Glomerular visceral epithelial cell (primary cell): ENCODE results near the gene AP2A2.

ENCODE experiments used
- DNase-seq: peaks from one replicate; pipeline ENCODE4 v3.0.0-alpha.2; 2016; ENCODE audit errors: extremely low spot score

The AP2A2 gene

DNA sequence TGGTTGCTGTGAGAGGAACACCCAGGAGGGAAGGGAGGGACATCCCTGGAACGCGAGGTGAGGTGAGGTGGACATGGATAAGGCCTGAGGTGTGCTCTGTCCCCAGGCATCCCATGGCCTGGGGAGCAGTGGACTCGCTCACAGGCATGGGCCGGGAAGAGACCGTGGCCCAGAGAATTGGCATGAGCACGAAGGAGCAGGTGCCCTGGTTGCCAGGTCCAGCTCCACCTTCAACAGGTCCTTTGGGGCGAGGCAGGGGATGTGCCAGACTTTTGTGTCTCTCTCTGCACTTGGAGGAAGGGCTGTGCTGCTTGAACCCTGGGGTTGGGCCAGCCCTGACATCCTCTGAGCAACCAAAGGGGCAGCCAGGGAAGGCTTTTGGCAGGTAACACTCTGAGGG is 89.4 kb downstream of the AP2A2 start:
- no peak for DNase-seq

DNA sequence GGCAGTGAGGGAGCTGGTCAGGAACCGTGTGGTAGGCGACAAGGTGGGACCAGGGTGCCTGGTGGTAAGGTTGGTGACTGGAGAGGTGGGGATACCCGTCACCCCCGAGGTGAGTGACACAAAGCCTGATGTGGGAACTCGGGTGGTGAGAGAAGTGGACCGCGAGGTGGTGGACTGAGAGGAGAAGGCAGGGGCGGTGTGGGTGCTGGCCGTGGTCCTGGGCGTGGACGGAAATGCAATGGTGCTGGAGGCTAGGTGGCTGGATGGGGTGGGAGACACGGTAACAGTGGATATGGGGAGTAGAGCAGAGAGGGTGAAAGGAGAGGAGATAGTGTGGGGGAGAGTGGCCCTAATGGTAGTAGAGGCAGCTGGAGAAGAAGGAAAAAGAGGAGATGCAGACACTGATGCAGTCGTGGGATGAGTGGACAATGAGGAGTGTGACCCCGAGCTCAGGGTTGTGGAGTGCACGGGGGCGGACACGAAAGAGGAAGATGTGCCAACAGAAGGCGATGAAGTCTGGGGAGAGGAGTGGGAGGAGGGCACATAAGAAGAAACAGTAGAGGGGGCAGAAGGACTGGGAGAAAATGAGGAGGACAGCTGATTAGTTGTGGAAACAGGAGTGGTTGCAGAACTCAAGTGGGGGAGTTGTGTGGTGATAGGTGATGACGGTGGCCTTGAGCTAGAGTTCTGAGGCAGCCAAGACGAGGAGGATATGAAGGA is 90.3 kb downstream of the AP2A2 start:
- DNase-seq, result no peak

DNA sequence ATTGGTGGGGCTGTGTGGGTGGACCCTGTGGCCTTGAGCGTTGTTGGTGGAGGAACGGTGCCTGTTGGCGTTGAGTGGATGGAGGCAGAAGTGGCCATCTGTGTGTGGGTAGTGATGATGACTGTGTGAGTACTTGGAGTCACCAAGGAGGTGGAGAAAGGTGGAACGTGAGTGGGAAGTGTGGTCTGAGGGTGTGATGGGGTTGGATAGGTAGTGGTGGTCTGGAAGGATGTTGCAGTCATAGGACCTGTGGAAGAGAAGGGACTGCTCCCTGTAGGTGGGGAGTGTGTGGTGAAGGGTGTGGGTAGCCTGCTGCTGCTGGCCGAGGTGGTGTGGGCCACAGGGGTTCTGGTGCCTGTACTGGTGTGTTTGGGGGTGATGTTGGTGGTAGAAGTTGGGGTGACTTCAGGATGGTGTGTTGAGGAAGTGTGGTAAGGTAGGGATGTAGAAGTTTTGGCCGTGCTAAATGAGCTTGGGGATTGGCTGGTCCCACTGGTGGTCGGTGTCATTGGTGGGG is 91.0 kb downstream of the AP2A2 start:
- DNase-seq, result peak; percentile 12

DNA sequence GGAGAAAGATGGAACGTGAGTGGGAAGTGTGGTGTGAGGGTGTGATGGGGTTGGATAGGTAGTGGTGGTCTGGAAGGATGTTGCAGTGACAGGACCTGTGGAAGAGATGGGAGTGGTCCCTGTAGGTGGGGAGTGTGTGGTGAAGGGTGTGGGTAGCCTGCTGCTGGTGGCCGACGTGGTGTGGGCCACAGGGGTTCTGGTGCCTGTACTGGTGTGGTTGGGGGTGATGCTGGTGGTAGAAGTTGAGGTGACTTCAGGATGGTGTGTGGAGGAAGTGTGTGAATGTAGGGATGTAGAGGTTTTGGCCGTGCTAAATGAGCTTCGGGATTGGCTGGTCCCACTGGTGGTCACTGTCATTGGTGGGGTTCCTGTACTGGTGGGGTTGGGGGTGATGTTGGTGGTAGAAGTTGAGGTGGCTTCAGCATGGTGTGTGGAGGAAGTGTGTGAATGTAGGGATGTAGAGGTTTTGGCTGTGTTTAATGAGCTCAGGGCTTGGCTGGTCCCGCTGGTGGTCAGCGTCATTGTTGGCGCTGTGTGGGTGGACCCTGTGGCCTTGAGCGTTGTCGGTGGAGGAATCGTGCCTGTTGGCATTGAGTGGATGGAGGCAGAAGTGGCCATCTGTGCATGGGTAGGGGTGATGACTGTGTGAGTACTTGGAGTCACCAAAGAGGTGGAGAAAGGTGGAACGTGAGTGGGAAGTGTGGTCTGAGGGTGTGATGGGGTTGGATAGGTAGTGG is 91.8 kb downstream of the AP2A2 start:
- peak; percentile 10 for DNase-seq

DNA sequence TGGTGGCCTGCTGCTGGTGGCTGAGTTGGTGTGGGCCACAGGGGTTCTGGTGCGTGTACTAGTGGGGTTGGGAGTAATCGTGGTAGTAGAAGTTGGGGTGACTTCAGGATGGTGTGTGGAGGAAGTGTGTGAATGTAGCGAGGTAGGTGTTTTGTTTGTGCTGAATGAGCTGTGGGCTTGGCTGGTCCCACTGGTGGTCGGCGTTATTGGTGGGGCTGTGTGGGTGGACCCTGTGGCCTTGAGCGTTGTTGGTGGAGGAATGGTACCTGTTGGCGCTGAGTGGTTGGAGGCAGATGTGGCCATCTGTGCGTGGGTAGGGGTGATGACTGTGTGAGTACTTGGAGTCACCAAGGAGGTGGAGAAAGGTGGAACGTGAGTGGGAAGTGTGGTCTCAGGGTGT is 92.4 kb downstream of the AP2A2 start:
- DNase-seq, result no peak

DNA sequence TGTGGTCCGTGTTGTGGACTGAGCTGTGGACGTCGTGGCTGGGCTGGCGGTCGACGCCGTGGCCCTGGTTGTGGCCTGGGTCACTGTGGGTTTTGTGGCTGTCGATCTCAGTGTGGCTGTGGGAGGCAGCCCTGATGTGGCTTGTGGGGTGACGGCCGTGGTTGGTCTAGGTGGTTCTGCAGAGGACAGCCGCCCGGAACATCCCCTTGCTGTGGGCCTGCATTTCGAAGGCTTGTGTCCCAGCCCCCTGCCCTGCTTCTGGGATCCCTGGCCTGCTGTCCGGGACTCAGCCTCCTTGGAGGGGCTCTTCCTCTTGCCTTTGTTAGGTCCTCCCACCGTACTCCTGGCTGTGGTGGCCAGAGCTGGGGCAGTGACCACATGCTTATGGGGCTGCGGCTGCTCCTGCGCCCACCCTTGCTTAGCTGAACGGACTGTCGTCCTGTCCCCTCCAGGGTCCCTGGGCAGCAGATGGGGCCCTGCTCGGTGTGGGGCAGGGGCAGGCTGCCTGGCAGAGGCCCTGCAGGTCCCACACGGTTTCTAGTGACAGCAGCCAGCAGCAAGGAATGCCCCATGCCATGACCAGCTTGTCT is 93.7 kb downstream of the AP2A2 start:
- DNase-seq, result no peak

DNA sequence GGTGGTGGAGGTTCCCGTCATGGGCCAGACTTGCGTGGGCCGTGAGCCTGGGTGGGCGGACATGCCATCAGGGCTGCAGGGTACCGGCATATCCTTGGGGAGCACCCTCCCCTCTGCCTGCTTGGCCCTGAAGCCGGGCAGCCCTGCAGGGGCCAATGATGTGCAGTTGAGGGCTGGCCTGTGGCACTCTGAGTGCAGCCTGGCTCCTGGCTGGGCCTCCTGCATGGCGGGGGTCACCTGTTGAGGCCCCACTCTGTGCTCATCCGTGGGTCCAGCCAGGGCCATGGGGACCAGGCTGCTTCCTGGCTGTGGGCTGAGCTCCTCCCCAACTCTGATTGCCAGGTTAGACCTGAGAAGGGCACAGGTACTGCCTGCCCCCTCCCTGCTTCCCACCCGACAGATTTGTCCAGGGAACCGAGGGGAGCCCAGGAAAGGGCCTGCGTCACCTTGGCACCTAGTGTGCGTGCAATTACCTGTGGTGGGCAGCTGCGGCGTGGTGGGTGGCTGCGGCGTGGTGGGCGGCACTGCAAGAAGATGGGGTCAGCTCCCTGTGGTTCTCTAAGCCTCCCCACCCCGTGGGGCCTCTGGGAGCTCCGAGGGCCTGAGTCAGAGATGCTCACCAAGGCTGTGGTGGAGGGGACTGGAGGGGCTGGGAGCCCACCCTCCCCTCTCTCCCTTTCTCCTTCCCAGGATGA is 94.7 kb downstream of the AP2A2 start:
- no peak for DNase-seq

DNA sequence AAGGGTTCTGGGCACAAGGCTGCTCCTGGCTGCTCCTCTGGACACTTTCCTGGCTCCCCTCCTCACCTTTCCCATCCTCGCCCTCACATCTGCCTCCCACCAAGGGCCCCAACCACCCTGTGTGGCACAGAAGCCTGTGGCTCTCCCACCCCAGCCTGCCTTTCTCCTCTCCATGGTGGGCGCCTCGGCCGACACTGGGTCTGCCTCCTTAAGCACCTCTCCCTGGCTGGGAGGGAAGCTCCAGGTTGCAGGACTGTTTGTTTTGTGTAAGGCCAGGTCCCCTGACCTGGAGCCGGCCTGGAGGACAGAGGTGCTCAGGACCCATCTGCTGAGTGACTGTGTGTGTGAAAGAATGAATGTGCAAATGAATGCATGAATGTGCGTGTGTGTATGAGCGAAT is 96.7 kb downstream of the AP2A2 start:
- no peak for DNase-seq

DNA sequence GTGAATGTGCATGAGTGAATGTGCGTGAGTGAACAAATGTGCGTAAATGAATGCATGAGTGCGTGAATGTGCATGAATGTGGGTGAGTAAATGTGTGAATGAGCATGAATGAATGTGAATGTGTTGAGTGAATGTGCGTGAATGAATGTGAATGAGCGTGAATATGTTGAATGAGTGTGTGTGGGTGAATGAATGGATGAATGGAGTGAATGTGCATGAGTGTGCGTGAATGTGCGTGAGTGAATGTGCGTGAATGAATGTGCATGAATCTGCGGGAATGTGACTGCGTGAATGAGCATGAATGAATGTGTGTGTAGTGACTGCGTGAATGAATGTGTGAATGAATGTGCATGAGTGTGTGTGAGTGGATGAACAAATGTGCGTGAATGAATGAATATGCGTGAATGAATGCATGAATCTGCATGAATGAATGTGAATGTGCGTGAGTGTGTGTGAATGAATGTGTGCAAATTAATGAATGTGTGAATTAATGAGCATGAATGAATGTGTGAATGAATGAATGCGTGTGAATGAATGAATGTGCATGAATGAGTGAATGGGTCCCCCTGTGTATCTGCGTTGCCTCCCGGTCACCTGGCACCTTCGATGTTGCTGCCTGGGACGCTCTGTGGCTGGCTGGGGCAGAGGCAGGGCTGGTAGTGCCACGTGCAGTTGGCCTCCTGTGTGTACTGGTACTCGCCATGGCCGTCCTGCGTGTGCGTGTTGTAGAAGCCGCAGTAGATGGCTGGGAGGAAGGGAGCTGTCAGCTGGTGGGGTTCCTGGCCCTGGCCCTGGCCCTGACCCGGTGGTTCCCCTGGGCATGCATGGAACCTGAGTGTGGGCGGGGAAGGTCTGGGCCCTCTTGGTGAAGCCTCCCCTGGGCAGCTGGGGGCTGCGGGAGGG is 97.5 kb downstream of the AP2A2 start:
- no peak for DNase-seq

DNA sequence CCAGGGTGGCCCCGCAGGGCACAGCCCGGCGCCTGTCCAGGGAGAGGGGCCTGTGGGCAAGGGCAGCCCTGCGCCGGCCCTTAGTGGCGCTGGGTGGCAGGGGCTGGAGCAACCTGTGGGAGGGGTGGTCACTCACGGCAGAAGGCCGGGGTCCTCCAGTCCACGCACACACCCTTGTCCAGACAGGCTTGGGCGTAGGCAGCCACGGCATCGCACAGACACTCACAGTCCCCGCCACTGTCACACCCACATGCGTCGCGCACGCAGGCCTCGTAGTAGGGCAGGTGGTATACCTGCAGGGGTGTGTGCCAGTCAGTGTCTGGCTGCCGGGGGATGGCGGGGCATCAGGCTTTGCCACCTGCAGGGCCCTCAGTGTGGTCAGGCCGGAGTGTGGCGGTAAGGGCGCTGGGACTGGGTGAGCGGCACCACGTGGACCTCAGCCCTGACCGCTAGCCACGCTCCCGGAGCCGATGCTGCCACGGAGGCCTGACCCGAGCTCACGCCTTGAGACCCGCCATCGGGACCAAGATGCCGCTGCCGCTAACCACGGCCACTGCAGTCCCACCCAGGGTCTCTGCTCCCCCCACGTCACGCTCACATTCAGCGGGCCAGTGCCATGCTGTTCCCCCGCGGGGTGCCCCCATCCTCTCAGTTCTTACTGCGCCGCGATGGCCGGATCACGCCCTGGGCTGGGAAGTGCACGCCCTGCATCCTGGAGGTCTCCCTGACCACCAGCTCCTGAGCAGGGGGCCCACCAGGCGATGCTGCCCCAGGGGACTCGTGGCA is 98.3 kb downstream of the AP2A2 start:
- no peak for DNase-seq

DNA sequence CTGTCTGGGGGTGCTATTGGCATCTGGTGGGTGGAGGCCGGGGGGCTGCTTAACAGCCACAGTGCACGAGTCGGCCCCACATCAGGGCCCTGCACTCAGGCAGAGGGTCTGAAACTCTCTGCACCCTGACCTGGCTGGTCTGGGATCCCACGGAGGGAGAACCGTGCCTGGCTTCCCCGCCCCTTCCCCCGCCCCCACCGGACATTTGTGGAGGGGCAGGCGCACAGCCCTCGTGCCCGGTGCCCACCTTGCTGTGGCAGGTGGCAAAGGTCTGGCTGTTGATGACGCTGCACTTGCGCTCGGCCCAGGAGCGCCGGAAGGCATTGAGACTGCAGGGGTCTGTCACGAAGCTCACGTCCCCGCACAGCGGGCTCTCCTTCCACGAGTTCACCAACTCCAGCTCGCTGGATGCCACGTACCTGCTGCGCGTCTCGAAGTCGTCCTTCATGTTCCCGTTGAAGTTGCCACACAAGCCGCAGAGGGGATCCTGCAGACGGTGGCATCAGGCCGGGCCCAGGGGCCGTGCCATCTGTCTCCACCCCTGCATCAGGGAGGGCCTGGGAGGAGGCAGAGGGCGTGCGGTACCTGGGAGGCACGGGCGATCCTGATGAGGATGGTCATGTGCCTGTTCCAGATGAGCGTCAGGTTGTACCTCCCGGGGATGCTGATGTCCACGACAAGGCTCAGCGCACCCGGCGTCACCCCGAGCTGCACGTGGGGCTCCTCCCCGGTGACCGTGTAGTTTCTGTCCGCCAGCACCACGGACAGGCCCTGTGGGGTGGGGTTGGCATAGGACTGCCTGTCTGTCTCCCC is 99.1 kb downstream of the AP2A2 start:
- no peak for DNase-seq

DNA sequence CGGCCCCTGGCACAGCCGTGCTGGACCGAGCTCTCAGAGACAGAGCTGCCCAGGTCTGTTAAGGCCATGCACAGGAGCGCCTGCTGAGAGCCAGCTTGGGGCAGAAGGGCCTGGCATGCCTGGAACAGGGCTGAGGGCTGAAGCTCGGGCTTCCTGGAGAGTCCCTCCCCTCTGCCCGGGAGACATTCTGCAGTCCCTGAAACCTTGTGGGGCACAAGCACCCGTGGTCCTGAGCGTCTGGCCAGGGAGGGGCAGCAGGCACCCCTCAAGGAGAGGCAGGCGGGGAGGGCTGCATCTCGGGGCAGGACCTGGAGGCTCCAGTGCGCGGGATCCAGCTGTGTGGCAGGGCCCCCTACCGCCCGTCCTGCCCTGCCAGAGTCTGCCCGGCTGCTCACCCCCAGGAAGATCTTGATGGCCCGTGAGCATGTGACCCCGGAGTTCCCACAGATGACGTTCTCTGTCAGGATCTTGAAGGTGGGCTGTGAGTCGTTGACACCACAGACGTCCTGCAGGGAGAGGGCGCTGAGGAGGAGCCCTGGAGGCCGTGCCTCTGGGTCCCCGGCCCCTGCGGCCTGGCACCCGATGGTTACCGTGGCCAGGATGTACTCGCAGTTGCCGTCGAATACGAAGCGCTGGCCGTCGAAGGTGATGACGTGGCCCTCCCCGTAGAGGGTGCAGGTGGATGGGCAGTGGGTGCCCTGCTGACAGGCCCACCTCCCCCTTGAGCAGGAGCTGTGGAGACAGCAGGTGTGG is 99.9 kb downstream of the AP2A2 start:
- peak; percentile 6 for DNase-seq

DNA sequence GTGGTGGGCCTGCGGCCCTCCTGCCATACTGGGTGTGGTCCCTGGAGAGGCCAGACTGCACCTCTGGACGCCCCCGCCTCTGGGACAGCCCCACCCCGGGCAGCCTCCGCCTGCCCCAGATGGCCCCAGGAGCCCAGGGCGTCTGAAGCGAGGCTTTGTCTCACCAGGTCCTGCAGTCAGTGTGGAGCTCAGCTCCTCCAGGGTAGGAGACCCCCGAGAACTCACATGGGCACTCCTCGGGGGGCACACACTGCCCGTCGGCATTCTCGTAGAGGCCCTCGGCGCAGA is 100.4 kb downstream of the AP2A2 start:
- no peak for DNase-seq

DNA sequence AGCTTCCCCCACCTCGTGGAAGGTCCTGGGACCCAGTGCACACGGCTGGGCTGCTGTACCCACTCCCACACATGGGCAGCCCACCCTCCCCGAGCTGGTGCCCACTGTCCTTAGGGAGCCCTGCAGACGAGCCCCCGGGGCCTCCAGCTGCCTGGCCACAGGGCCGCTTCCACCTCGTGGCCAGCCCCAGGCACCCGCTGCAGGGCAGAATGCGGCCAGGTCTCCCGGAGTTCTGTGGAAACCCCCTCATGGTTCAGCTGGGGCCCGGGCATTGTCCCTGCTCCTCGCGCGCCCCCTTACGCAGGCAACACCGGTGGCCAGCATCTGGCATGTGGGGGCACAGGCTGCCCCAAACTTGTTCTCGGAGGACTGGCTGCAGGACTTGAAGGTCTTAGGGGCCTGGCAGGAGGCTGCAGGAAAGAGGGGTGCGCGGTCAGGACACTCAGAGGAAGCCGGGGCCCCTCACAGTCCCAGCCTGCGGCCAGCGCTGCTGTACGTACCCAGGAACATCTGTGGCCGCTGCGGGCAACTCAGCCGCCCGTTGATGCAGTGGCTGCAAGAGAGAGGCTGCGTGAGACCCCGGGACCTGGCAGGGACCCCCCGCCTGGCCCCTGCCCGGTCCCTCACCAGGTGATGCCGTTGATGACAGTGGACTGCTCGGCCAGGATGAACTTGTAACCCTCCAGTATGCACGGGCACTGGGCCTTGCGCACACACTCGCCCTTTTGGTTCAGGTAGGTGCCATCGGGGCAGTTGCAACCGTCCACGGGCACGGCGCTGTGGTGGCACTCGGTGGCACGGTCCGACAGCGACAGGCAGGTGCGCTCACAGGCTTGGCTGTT is 101.2 kb downstream of the AP2A2 start:
- no peak for DNase-seq

DNA sequence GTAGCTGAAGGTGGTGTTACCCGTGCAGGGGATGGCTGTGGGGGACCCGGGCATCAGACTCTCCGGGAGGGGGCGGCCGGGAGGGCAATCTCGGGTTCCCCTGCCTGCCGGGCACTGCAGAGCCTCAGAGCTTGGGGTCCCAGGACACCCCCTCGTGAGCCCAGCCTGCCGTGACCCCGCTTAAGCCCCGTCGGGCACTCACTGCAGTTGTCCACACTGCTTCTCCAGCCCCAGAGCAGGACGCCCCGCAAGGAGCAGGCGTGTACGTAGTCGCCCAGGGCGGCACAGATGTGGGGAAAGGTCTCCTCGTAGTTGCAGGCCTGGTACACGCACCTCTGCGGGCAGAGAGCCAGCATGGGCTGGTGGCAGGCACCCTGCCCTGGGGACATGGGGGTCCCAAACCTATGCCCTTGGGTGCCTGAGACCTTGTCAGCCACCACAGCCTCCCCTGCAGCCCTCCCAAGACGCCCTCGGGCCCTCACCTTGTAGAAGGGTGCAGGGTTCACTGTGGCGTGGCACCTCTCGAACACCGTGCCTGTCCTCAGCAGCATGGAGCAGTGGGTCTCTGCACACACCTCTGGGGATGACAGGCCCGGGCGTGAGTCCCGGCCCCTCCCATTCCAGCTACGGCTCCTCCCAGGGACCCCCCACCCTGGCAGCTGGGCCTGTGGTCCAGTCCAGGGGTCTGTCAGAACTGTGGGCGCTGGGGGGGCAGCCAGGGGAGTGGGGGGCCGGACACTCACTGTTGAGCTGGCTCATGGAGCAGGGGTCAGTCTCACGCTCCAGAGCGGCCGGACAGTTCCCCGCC is 102.0 kb downstream of the AP2A2 start:
- DNase-seq, result no peak

DNA sequence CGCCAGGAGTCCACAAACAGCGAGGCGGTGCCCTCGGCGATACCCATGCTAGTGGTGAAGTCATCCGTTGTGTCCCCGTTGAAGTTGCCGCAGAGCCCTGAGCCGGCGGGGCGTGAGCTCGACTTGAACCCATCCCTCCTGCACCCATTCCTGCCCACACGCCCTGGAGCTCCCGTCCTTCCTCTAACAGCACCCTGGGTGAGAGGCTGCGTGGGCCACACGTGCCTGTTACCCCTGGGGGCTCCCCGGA is 102.5 kb downstream of the AP2A2 start:
- DNase-seq, result no peak

DNA sequence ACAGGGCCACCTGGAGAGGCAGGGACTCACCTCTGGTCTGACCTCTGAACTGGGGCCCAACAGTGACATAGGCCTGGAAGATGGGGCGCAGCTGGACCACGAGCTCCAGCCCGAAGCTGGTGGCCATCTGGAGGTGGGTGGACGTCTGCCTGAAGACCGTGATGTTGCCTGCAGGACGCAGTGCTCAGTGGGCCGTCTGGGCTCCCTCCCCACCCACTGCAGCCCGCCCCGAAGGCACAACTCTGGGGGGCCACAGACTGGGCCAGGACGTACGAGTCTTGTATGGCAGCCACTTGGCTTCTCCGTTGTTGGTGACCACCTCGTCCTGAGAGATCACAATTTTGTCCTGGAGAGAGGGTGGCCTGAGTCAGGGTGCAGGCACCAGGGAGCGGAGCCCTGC is 102.9 kb downstream of the AP2A2 start:
- no peak for DNase-seq

DNA sequence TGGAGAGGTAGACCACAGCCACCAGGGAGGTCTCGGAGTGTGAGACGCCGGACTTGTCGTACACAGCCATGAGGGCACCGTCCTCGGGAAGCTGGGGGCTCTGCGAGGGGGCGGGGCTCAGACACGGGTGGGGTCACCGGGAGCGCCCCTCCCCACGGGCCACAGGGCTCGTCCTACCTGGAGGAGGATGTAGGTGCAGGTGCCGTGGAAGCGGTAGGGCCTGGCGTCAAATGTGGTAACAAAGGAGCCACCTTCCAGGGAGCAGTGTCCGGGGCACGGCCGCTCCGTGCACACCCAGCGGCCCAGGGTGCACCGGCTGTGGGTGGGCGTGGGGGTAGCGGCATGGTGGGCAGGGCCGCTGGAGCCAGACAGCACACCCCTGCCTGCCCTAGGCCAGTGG is 103.4 kb downstream of the AP2A2 start:
- no peak for DNase-seq
